DND-41 (cell line): ENCODE measurements around the gene SFSWAP.
A peak's percentile ranks its signal among the peaks of the same experiment; 100 is the strongest.

Experiments
- ATAC-seq: fragments of 200-7000 bp; cut with Tn5 transposase; 3 replicates; pipeline ENCODE4 v1.9.1; 2021; ENCODE audit warnings: low read depth; ENCODE audit not compliant: insufficient read depth
- DNase-seq: peaks from one replicate; pipeline ENCODE4 v3.0.0-alpha.2; 2020
- H2AFZ ChIP-seq: 2 replicates; pipeline ENCODE4 v1.6.0; 2012; ENCODE audit warnings: low read depth, low read length
- H3K27ac ChIP-seq: 2 replicates; pipeline ENCODE4 v1.5.1; 2012; ENCODE audit warnings: low read length, inconsistent platforms
- H3K27me3 ChIP-seq: fragments of 200-600 bp; sonication (generic); 2 replicates; pipeline ENCODE4 v1.6.0; 2012; ENCODE audit warnings: low read length, mild to moderate bottlenecking, inconsistent platforms; ENCODE audit not compliant: insufficient read depth, poor library complexity
- H3K36me3 ChIP-seq: 2 replicates; pipeline ENCODE4 v1.5.1; 2012; ENCODE audit warnings: low read length, inconsistent platforms; ENCODE audit not compliant: insufficient read depth
- H3K4me1 ChIP-seq: 2 replicates; pipeline ENCODE4 v1.5.1; 2012; ENCODE audit warnings: mild to moderate bottlenecking, low read length; ENCODE audit not compliant: insufficient read depth
- H3K4me2 ChIP-seq: 2 replicates; pipeline ENCODE4 v1.6.0; 2012; ENCODE audit warnings: mild to moderate bottlenecking, moderate library complexity, low read length, inconsistent platforms; ENCODE audit not compliant: insufficient read depth
- H3K4me3 ChIP-seq, 2 experiments: fragments of 200-600 bp in 1 of 2; shearing (Covaris generic) in 1 of 2; 2 replicates each; pipeline ENCODE4 v1.5.1; 2012 to 2016; ENCODE audit warnings: inconsistent platforms in 2 of 2, low read length in 2 of 2, mild to moderate bottlenecking in 2 of 2, low read depth in 1 of 2, moderate library complexity in 1 of 2
- H3K79me2 ChIP-seq: 2 replicates; pipeline ENCODE4 v1.6.0; 2012; ENCODE audit warnings: low read length, inconsistent platforms; ENCODE audit not compliant: insufficient read depth
- H3K9ac ChIP-seq: 2 replicates; pipeline ENCODE4 v1.6.0; 2012; ENCODE audit warnings: low read depth, mild to moderate bottlenecking, inconsistent platforms, low read length, moderate library complexity
- H3K9me3 ChIP-seq: 2 replicates; pipeline ENCODE4 v1.5.1; 2012; ENCODE audit warnings: low read length, moderate library complexity, mild to moderate bottlenecking, inconsistent platforms; ENCODE audit not compliant: insufficient read depth, severe bottlenecking
- H4K20me1 ChIP-seq: 2 replicates; pipeline ENCODE4 v1.6.0; 2012; ENCODE audit warnings: low read length; ENCODE audit not compliant: insufficient read depth
- CTCF ChIP-seq: IDR thresholded peaks from 2 replicates; pipeline ENCODE4 v1.5.1; 2012; ENCODE audit warnings: borderline replicate concordance, low read length, moderate library complexity, mild to moderate bottlenecking; ENCODE audit not compliant: poor library complexity, severe bottlenecking; ENCODE audit errors: extremely low read depth
- EZH2 ChIP-seq: IDR thresholded peaks from 3 replicates; pipeline ENCODE4 v1.6.1; 2012; ENCODE audit warnings: borderline replicate concordance, low read depth, mild to moderate bottlenecking, moderate library complexity, low read length, inconsistent platforms; ENCODE audit not compliant: severe bottlenecking

The SFSWAP gene

GRCh38 chr12:131682510-131682895 lies 28.4 kb upstream of the SFSWAP start:
- TF ChIP-seq EZH2 (no peak), CTCF (no peak)
- Histone ChIP-seq H3K27me3 (no peaks in the 10 kb centered on the region), H3K4me2 (no peak overlapping the region), H3K27ac (no peak overlapping the region), H3K9me3 (no peaks in the 10 kb centered on the region), H2AFZ (no peak overlapping the region), H3K79me2 (no peaks in the 10 kb centered on the region), H4K20me1 (no peaks in the 10 kb centered on the region), H3K4me3 (no peak overlapping the region), H3K36me3 (no peaks in the 10 kb centered on the region), H3K9ac (no peak overlapping the region), H3K4me1 (no peaks in the 10 kb centered on the region)
- peak; percentile 58 for ATAC-seq
- DNase-seq, result peak; percentile 9

GRCh38 chr12:131683266-131684014 lies 27.4 kb upstream of the SFSWAP start:
- H2AFZ ChIP-seq, result no peak overlapping the region
- no peaks in the 10 kb centered on the region for H3K36me3 ChIP-seq
- ATAC-seq, result no peak
- no peak overlapping the region for H3K9ac ChIP-seq
- no peak for DNase-seq
- no peak overlapping the region for H3K4me2 ChIP-seq
- no peaks in the 10 kb centered on the region for H3K9me3 ChIP-seq
- no peak for TF ChIP-seq EZH2
- TF ChIP-seq CTCF, result no peak
- H3K4me1 ChIP-seq, result no peaks in the 10 kb centered on the region
- H3K79me2 ChIP-seq, result no peaks in the 10 kb centered on the region
- no peak overlapping the region for H3K27ac ChIP-seq
- no peak overlapping the region for H3K4me3 ChIP-seq
- no peaks in the 10 kb centered on the region for H3K27me3 ChIP-seq
- H4K20me1 ChIP-seq, result no peaks in the 10 kb centered on the region

GRCh38 chr12:131684015-131684725 lies 26.7 kb upstream of the SFSWAP start:
- Histone ChIP-seq H3K4me1 (no peaks in the 10 kb centered on the region), H3K4me2 (no peak overlapping the region), H3K27me3 (no peaks in the 10 kb centered on the region), H3K4me3 (no peak overlapping the region), H4K20me1 (no peaks in the 10 kb centered on the region), H2AFZ (no peak overlapping the region), H3K36me3 (no peaks in the 10 kb centered on the region), H3K27ac (no peak overlapping the region), H3K79me2 (no peaks in the 10 kb centered on the region), H3K9ac (no peak overlapping the region), H3K9me3 (no peaks in the 10 kb centered on the region)
- ATAC-seq (no peak), DNase-seq (no peak)
- TF ChIP-seq CTCF, result no peak
- TF ChIP-seq EZH2, result no peak
